ENCODE results near the gene ME3.

ME3 gene

GRCh38 chr11:86514453-86514852, 158.0 kb downstream of the ME3 start:
- no peak for DNase-seq (ENCODE audit: low spot score)

GRCh38 chr11:86513746-86514373, 158.6 kb downstream of the ME3 start:
- no peak for DNase-seq (ENCODE audit: low spot score)

- DNase-seq (ENCODE audit: low spot score): no peak
Observed at GRCh38 chr11:86513138-86513537, 159.3 kb downstream of the ME3 start.

GRCh38 chr11:86511086-86511551, 161.3 kb downstream of the ME3 start:
- no peak for DNase-seq (ENCODE audit: low spot score)

- no peak for DNase-seq (ENCODE audit: low spot score)
Observed at GRCh38 chr11:86510674-86511073, 161.7 kb downstream of the ME3 start.

GRCh38 chr11:86510097-86510496, 162.3 kb downstream of the ME3 start:
- no peak for DNase-seq (ENCODE audit: low spot score)

GRCh38 chr11:86509588-86509974, 162.8 kb downstream of the ME3 start:
- DNase-seq (ENCODE audit: low spot score): no peak

- DNase-seq (ENCODE audit: low spot score): no peak
Observed at GRCh38 chr11:86508604-86509587, 163.5 kb downstream of the ME3 start.

GRCh38 chr11:86507249-86507845, 165.1 kb downstream of the ME3 start:
- no peak for DNase-seq (ENCODE audit: low spot score)

GRCh38 chr11:86506235-86506634, 166.2 kb downstream of the ME3 start:
- DNase-seq (ENCODE audit: low spot score): no peak

GRCh38 chr11:86503131-86503530, 169.3 kb downstream of the ME3 start:
- DNase-seq (ENCODE audit: low spot score): no peak

- no peak for DNase-seq (ENCODE audit: low spot score)
Observed at GRCh38 chr11:86502137-86502642, 170.2 kb downstream of the ME3 start.

GRCh38 chr11:86500500-86501140, 171.8 kb downstream of the ME3 start:
- DNase-seq (ENCODE audit: low spot score): no peak

- no peak for DNase-seq (ENCODE audit: low spot score)
Observed at GRCh38 chr11:86499723-86500129, 172.7 kb downstream of the ME3 start.

GRCh38 chr11:86497836-86498235, 174.6 kb downstream of the ME3 start:
- no peak for DNase-seq (ENCODE audit: low spot score)

GRCh38 chr11:86497310-86497709, 175.1 kb downstream of the ME3 start:
- DNase-seq (ENCODE audit: low spot score): peak; percentile 66

GRCh38 chr11:86495351-86495750, 177.1 kb downstream of the ME3 start:
- peak; percentile 27 for DNase-seq (ENCODE audit: low spot score)

- DNase-seq (ENCODE audit: low spot score): no peak
Observed at GRCh38 chr11:86492370-86493010, 179.9 kb downstream of the ME3 start.

GRCh38 chr11:86491027-86491426, 181.4 kb downstream of the ME3 start:
- no peak for DNase-seq (ENCODE audit: low spot score)

GRCh38 chr11:86490582-86490981, 181.8 kb downstream of the ME3 start:
- no peak for DNase-seq (ENCODE audit: low spot score)

- DNase-seq (ENCODE audit: low spot score): no peak
Observed at GRCh38 chr11:86489442-86489841, 183.0 kb downstream of the ME3 start.

- no peak for DNase-seq (ENCODE audit: low spot score)
Observed at GRCh38 chr11:86488553-86488952, 183.9 kb downstream of the ME3 start.

Measured in AG20443 (cell line).